SU-DHL-6 (cell line): ENCODE data around the gene JAKMIP1.

ENCODE experiments used
- CTCF ChIP-seq: fragments of 200-600 bp; sonication (generic); IDR thresholded peaks from one replicate; pipeline ENCODE4 v1.5.1; 2017; ENCODE audit warnings: antibody characterized with exemption, mild to moderate bottlenecking, low read length, moderate library complexity; ENCODE audit not compliant: insufficient read depth, poor library complexity, severe bottlenecking
- EZH2phosphoT487 ChIP-seq: fragments of 200-600 bp; sonication (generic), shearing (Covaris generic); conservative IDR thresholded peaks from 2 replicates; pipeline ENCODE4 v1.6.1; 2018; ENCODE audit warnings: mild to moderate bottlenecking, antibody characterized with exemption, low read length, moderate library complexity, mixed read lengths

GRCh38 chr4:6154875-6155274, 45.5 kb downstream of the JAKMIP1 start:
- TF ChIP-seq EZH2phosphoT487 (no peak), CTCF (no peak)
